HCT116 (cell line): Measurements from ENCODE around the gene MAP3K2. TPM values are rescaled to one million over a fixed set of nuclear protein-coding genes. Genes with fewer than 3 reads are reported as not detected.

Experiments
- ATAC-seq: fragments of 200-7000 bp; cut with Tn5 transposase; 2 replicates; pipeline ENCODE4 v1.9.1; 2020; ENCODE audit warnings: mild to moderate bottlenecking, moderate library complexity
- BruUV-seq: library from RNA; stranded (reverse); fragments of 400-500 nt; replicated peaks from 2 replicates; lab custom pipeline; 2021; lab: Mats Ljungman, UMichigan
- CTCF ChIA-PET: fragments of 300-600 bp; sonication (Branson Sonifier 250); formaldehyde crosslinking; loops from one replicate; lab custom pipeline; 2021; ENCODE audit warnings: antibody characterized with exemption; lab: Charles Lee
- POLR2A ChIA-PET: fragments of 300-600, 350-600 bp; sonication (Branson Sonifier 250); formaldehyde crosslinking; loops from one replicate; lab custom pipeline; 2021; ENCODE audit warnings: antibody characterized with exemption; lab: Charles Lee
- RAD21 ChIA-PET, 2 experiments: fragments of 300-600 bp; sonication (Branson Sonifier 250); formaldehyde crosslinking; loops; one replicate each; lab custom pipeline; 2023; ENCODE audit warnings: low total read pairs in 2 of 2; ENCODE audit not compliant: uncharacterized antibody in 2 of 2, unreplicated experiment in 2 of 2, low non-redundant PET in 1 of 2; lab: Charles Lee
- DNase-seq: peaks from one replicate; pipeline ENCODE4 v3.0.0-alpha.2; 2010; ENCODE audit warnings: low read depth, low spot score
- H2AFZ ChIP-seq: fragments of 200-600 bp; shearing (Covaris generic), sonication (generic); 2 replicates; pipeline ENCODE4 v1.6.1; 2017; ENCODE audit warnings: low read depth, mixed run types, mixed read lengths, antibody characterized with exemption, low read length; ENCODE audit not compliant: poor library complexity, severe bottlenecking
- H3K27ac ChIP-seq: 2 replicates; pipeline ENCODE4 v1.5.1; 2012; ENCODE audit warnings: low read depth, low read length
- H3K27me3 ChIP-seq: fragments of 200-600 bp; sonication (generic); 2 replicates; pipeline ENCODE4 v1.6.1; 2016; ENCODE audit warnings: mixed run types, low read length, mixed read lengths; ENCODE audit not compliant: insufficient read depth
- H3K36me3 ChIP-seq, 2 experiments: fragments of 200-500 bp in 1 of 2; fragments of 200-600 bp in 1 of 2; sonication (Bioruptor generic) in 1 of 2; sonication (generic) in 1 of 2; 2 replicates each; pipeline versions ENCODE4 v1.5.1 to v1.6.1; 2014 to 2016; ENCODE audit warnings: low read length in 2 of 2, inconsistent platforms in 1 of 2, mixed read lengths in 1 of 2, mixed run types in 1 of 2; ENCODE audit not compliant: insufficient read depth in 2 of 2, control insufficient read depth in 1 of 2
- H3K4me1 ChIP-seq, 2 experiments: fragments of 200-600 bp in 1 of 2; sonication (generic) in 1 of 2; 2 replicates each; pipeline versions ENCODE4 v1.5.1 to v1.6.1; 2012 to 2017; ENCODE audit warnings: low read length in 2 of 2, inconsistent platforms in 1 of 2, mild to moderate bottlenecking in 1 of 2, mixed read lengths in 1 of 2, mixed run types in 1 of 2, moderate library complexity in 1 of 2; ENCODE audit not compliant: insufficient read depth in 2 of 2, control insufficient read depth in 1 of 2
- H3K4me2 ChIP-seq: fragments of 200-600 bp; sonication (generic); 2 replicates; pipeline ENCODE4 v1.6.1; 2017; ENCODE audit warnings: mixed run types, low read length, mixed read lengths
- H3K4me3 ChIP-seq, 2 experiments: fragments of 200-600 bp in 1 of 2; sonication (generic) in 1 of 2; replicated peaks in 1 of 2; 2 replicates each; pipeline ENCODE4 v1.5.1; 2011 to 2016; ENCODE audit warnings: low read length in 2 of 2, control low read depth in 1 of 2, low read depth in 1 of 2, mild to moderate bottlenecking in 1 of 2, mixed read lengths in 1 of 2, mixed run types in 1 of 2
- H3K79me2 ChIP-seq: fragments of 200-600 bp; sonication (generic); 2 replicates; pipeline ENCODE4 v1.6.1; 2017; ENCODE audit warnings: mild to moderate bottlenecking, mixed run types, low read length, moderate library complexity, mixed read lengths; ENCODE audit not compliant: insufficient read depth
- H3K9ac ChIP-seq: fragments of 200-600 bp; sonication (generic); 2 replicates; pipeline ENCODE4 v1.6.1; 2016; ENCODE audit warnings: low read length, mixed read lengths
- H3K9me2 ChIP-seq: fragments of 200-600 bp; sonication (generic), shearing (Covaris generic); 2 replicates; pipeline ENCODE4 v1.6.1; 2017; ENCODE audit warnings: mixed run types, mild to moderate bottlenecking, moderate library complexity; ENCODE audit not compliant: insufficient read depth
- H3K9me3 ChIP-seq, 2 experiments: fragments of 200-500 bp in 1 of 2; fragments of 200-600 bp in 1 of 2; sonication (Bioruptor generic) in 1 of 2; sonication (generic) in 1 of 2; 2 replicates each; pipeline ENCODE4 v1.6.1; 2014 to 2017; ENCODE audit warnings: low read length in 2 of 2, mixed read lengths in 2 of 2, inconsistent platforms in 1 of 2, low read depth in 1 of 2, mild to moderate bottlenecking in 1 of 2, mixed run types in 1 of 2, moderate library complexity in 1 of 2; ENCODE audit not compliant: control insufficient read depth in 1 of 2, insufficient read depth in 1 of 2
- H4K20me1 ChIP-seq: fragments of 200-600 bp; sonication (generic), shearing (Covaris generic); 2 replicates; pipeline ENCODE4 v1.6.1; 2017; ENCODE audit warnings: mixed run types, mild to moderate bottlenecking, moderate library complexity; ENCODE audit not compliant: insufficient read depth
- CBX3 ChIP-seq: IDR thresholded peaks from 2 replicates; pipeline ENCODE4 v1.6.1; 2012; ENCODE audit warnings: low read depth
- CEBPB ChIP-seq: IDR thresholded peaks from 2 replicates; pipeline ENCODE4 v1.6.1; 2012; ENCODE audit warnings: low read depth
- CTCF ChIP-seq, 3 experiments: fragments of 200-600 bp in 1 of 3; sonication (generic) in 1 of 3; IDR thresholded peaks in 2 of 3; conservative IDR thresholded peaks in 1 of 3; 2 replicates each; pipeline ENCODE4 v1.5.1; 2012 to 2017; ENCODE audit warnings: low read depth in 2 of 3, low read length in 2 of 3, antibody characterized with exemption in 1 of 3, borderline replicate concordance in 1 of 3, control low read depth in 1 of 3, mild to moderate bottlenecking in 1 of 3, mixed read lengths in 1 of 3, mixed run types in 1 of 3, moderate library complexity in 1 of 3; ENCODE audit not compliant: insufficient read depth in 1 of 3
- EGR1 ChIP-seq: IDR thresholded peaks from 2 replicates; pipeline ENCODE4 v1.6.1; 2012; ENCODE audit warnings: low read depth
- EZH2 ChIP-seq: fragments of 200-600 bp; sonication (generic); IDR thresholded peaks from 2 replicates; pipeline ENCODE4 v1.6.1; 2017; ENCODE audit warnings: antibody characterized with exemption, mixed run types
- EZH2phosphoT487 ChIP-seq: fragments of 200-600 bp; IDR thresholded peaks from 2 replicates; pipeline ENCODE4 v1.6.1; 2018; ENCODE audit warnings: antibody characterized with exemption, borderline replicate concordance
- FOSL1 ChIP-seq: IDR thresholded peaks from 2 replicates; pipeline ENCODE4 v1.6.1; 2012; ENCODE audit warnings: low read depth
- POLR2A ChIP-seq: IDR thresholded peaks from 2 replicates; pipeline ENCODE4 v1.7.0; 2011; ENCODE audit warnings: borderline replicate concordance; ENCODE audit not compliant: insufficient read depth, insufficient read length; ENCODE audit errors: extremely low read depth
- POLR2AphosphoS5 ChIP-seq: IDR thresholded peaks from 2 replicates; pipeline ENCODE4 v1.6.1; 2011; ENCODE audit warnings: mild to moderate bottlenecking, low read depth, low read length, moderate library complexity
- SIN3A ChIP-seq: IDR thresholded peaks from 2 replicates; pipeline ENCODE4 v1.6.1; 2012; ENCODE audit warnings: low read depth
- TCF7L2 ChIP-seq: IDR thresholded peaks from 2 replicates; pipeline ENCODE4 v1.7.0; 2011; ENCODE audit warnings: borderline replicate concordance, inconsistent platforms; ENCODE audit not compliant: insufficient read depth, insufficient read length; ENCODE audit errors: extremely low read depth
- YY1 ChIP-seq: IDR thresholded peaks from 2 replicates; pipeline ENCODE4 v1.6.1; 2011; ENCODE audit warnings: low read length, low read depth, moderate library complexity, mild to moderate bottlenecking; ENCODE audit not compliant: insufficient replicate concordance; ENCODE audit errors: extremely low read depth
- ZBTB33 ChIP-seq: IDR thresholded peaks from 2 replicates; pipeline ENCODE4 v1.6.1; 2011; ENCODE audit warnings: mild to moderate bottlenecking, low read length, moderate library complexity; ENCODE audit not compliant: insufficient replicate concordance; ENCODE audit errors: extremely low read depth
- intact Hi-C: fragments of 100-400 bp; cut with micrococcal nuclease; formaldehyde crosslinking; loops from 2 replicates; pipeline ENCODE4 v1.10.0; 2022
- total RNA-seq: library from RNA; stranded (reverse); gene quantifications from one replicate; pipeline ENCODE4 v1.2.1, GENCODE V29; 2021; ENCODE audit not compliant: unreplicated experiment
- TF ChIP-seq, protein P1 (sequence below): IDR thresholded peaks from 2 replicates; pipeline ENCODE4 v1.6.1; 2012

MAP3K2 gene
- total RNA-seq, 1 experiment from 2014 or later = 44.5 TPM

DNA sequence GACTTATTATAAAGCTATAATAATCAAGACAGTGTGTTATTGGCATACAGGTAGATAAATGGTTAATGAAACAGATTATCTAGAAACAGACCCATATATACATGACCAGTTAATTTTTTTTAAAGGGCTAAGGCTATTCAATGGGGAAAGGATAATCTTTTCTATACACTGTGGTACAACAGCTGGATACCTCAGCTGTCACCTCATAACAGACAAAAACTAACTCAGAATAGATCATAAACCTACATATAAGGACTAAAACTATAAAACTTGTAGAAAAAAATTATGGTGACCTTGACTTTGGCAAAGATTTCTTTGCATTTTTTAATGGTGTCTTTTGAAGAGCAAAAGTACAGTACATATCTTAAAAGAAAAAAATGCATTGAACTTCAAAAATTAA, 30.2 kb downstream of the MAP3K2 start:
- intact Hi-C loops = loop anchor here (5.0 kb wide), 1 partner anchor 55 kb away; no protein-coding TSS in a partner anchor
- Histone ChIP-seq H3K9me3 (no peaks in the 10 kb centered on the region), H3K4me2 (no peak overlapping the region), H3K4me1 (no peaks in the 10 kb centered on the region), H3K79me2 (peaks cover 33% of the 10 kb centered on the region), H4K20me1 (peaks cover 12% of the 10 kb centered on the region; the same call in 1 of the 2 replicates), H3K9ac (no peak overlapping the region), H2AFZ (no peak overlapping the region), H3K9me2 (no peaks in the 10 kb centered on the region), H3K4me3 (no peak overlapping the region), H3K36me3 (no peaks in the 10 kb centered on the region), H3K27ac (no peak overlapping the region), H3K27me3 (no peaks in the 10 kb centered on the region)
- RAD21 ChIA-PET = no interaction called here
- CTCF ChIA-PET = no interaction called here
- no TSS peak for BruUV-seq
- TF ChIP-seq EZH2phosphoT487 (no peak), ZBTB33 (no peak), CBX3 (no peak), EGR1 (no peak), POLR2A (no peak), TCF7L2 (no peak)
- TF ChIP-seq, protein P1, sequence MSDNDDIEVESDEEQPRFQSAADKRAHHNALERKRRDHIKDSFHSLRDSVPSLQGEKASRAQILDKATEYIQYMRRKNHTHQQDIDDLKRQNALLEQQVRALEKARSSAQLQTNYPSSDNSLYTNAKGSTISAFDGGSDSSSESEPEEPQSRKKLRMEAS = no peak
- DNase-seq = no peak
- POLR2A ChIA-PET = no interaction called here
- ATAC-seq = no peak

- no peaks in the 10 kb centered on the region for H3K9me2 ChIP-seq
- H3K4me1 ChIP-seq = no peaks in the 10 kb centered on the region
- ATAC-seq (no peak), DNase-seq (no peak)
- intact Hi-C loops = loop anchor here (5.0 kb wide), 1 partner anchor 56 kb away; no protein-coding TSS in a partner anchor
- BruUV-seq = no TSS peak
- peaks cover 12% of the 10 kb centered on the region; the same call in 1 of the 2 replicates for H4K20me1 ChIP-seq
- RAD21 ChIA-PET = no interaction called here
- POLR2A ChIA-PET = no interaction called here
- CTCF ChIA-PET = interaction anchor here (0.6 kb wide), 1 partner anchor 10 kb away, joined by 3 read pairs; no protein-coding TSS in a partner anchor
- H3K9ac ChIP-seq = no peak overlapping the region
- no peaks in the 10 kb centered on the region for H3K9me3 ChIP-seq
- peaks cover 26% of the 10 kb centered on the region for H3K79me2 ChIP-seq
- H3K4me3 ChIP-seq = no peak overlapping the region
- no peak overlapping the region for H3K27ac ChIP-seq
- H3K27me3 ChIP-seq = no peaks in the 10 kb centered on the region
- H2AFZ ChIP-seq = no peak overlapping the region
- H3K4me2 ChIP-seq = no peak overlapping the region
- H3K36me3 ChIP-seq = no peaks in the 10 kb centered on the region
- TF ChIP-seq FOSL1 = no peak
- no peak for TF ChIP-seq POLR2AphosphoS5
- no peak for TF ChIP-seq TCF7L2
- TF ChIP-seq ZBTB33 = no peak
- TF ChIP-seq YY1 = no peak
- no peak for TF ChIP-seq EZH2
- TF ChIP-seq CTCF (IDR thresholded peaks at IDR 0.05 in 2 of 3, conservative IDR thresholded peaks at IDR 0.05 in 1 of 3; ENCODE audit: borderline replicate concordance in 1 of 3, insufficient read depth in 1 of 3, low read depth in 2 of 3, low read length in 2 of 3) = no peak
- no peak for TF ChIP-seq SIN3A
- no peak for TF ChIP-seq CEBPB
Measured at GRCh38 chr2:127356531-127356930, 31.2 kb downstream of the MAP3K2 start.
